Testis (tissue), 3 donors: Measurements from ENCODE around the gene RNF217. TPM values are rescaled to one million over a fixed set of nuclear protein-coding genes. Genes with fewer than 3 reads are reported as not detected.
"Not testable (repeated sequence)": the region's sequence is repeated elsewhere in the genome, so short reads cannot be mapped to it uniquely, and the experiment has no call there.

Experiments used
- DNase-seq: peaks from one replicate; pipeline ENCODE4 v3.0.0-alpha.2; 2019
- H3K27ac ChIP-seq, 2 donors: fragments of 200-600 bp; sonication (generic); one replicate each; pipeline ENCODE4 v1.5.1; 2019
- H3K27me3 ChIP-seq: fragments of 200-600 bp; sonication (generic); one replicate; pipeline ENCODE4 v1.5.1; 2019
- H3K36me3 ChIP-seq: fragments of 200-600 bp; sonication (generic); one replicate; pipeline ENCODE4 v1.5.1; 2017; ENCODE audit warnings: low read depth; ENCODE audit errors: missing control alignments
- H3K4me1 ChIP-seq: fragments of 200-600 bp; sonication (generic); one replicate; pipeline ENCODE4 v1.5.1; 2019
- H3K4me3 ChIP-seq, 2 donors: fragments of 200-600 bp; sonication (generic); one replicate each; pipeline ENCODE4 v1.5.1; 2017 to 2019
- H3K9me3 ChIP-seq: fragments of 200-600 bp; sonication (generic); one replicate; pipeline ENCODE4 v1.5.1; 2017
- POLR2A ChIP-seq: fragments of 450-650 bp; IDR thresholded peaks from one replicate; pipeline ENCODE4 v1.6.1; 2017; ENCODE audit warnings: antibody characterized with exemption, mild to moderate bottlenecking, moderate library complexity
- WGBS, 2 donors: methylation state at CpG; one replicate each; pipeline ENCODE4 v1.1.5; 2018; 5-methylcytosine and 5-hydroxymethylcytosine counted together
- intact Hi-C: fragments of 100-400 bp; cut with DNase I; formaldehyde crosslinking; loops from one replicate; pipeline ENCODE4 v1.15.1; 2023; ENCODE audit warnings: low total_unique reads
- polyA plus RNA-seq: library from polyadenylated mRNA; stranded (reverse); fragments of 350-450 nt; fragmentation: Illumina TruSeq; extraction: RNeasy Lipid Tissue Mini Kit (QIAGEN cat#74804); gene quantifications from one replicate; pipeline ENCODE4 v1.2.3, GENCODE V29; 2014; ENCODE audit warnings: low read depth, low replicate concordance; ENCODE audit not compliant: insufficient read depth
- total RNA-seq, 2 donors: library from RNA; depleted of rRNA; stranded (reverse); fragments of >200 nt; gene quantifications; one replicate each; pipeline ENCODE4 v1.2.3, GENCODE V29; 2016
- TF ChIP-seq, protein P1 (sequence below), 3 experiments: fragments of 450-650 bp in 2 of 3; fragments of 200-600 bp in 1 of 3; sonication (generic) in 1 of 3; IDR thresholded peaks; one replicate each; pipeline ENCODE4 v1.5.1; 2016 to 2019; ENCODE audit warnings: antibody characterized with exemption in 3 of 3, mild to moderate bottlenecking in 2 of 3, moderate library complexity in 1 of 3

Gene RNF217
- total and polyA plus RNA-seq, 3 donors from 2014 or later = 25.1 to 48.0 (median 33.3) TPM

DNA sequence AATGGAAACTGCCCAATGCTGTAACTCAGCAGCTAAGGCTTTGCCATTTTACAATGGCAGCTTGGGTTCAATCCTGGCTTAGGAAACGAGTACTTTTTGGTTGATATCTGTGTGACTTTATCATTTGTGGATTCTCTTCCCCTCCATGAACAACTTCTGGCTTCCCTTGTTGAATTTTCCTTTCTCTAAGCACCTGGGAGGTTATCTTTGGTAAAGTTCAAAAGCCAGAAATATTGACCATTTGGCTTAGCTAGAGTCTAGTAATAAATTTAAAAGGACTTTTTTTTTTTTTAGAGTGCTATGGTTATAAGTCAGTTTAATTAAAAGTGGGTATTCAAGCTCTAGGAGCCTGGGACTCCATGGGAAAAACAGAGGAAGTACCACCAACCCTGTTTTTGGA is 159.7 kb downstream of the RNF217 start:
- intact Hi-C loops = no loop called here

GRCh38 chr6:125123051-125123450 is 160.8 kb downstream of the RNF217 start:
- no peaks in the 10 kb centered on the region for H3K27me3 ChIP-seq
- no peaks in the 10 kb centered on the region for H3K4me1 ChIP-seq
- H3K9me3 ChIP-seq = no peaks in the 10 kb centered on the region
- no peak for DNase-seq
- TF ChIP-seq, protein P1, sequence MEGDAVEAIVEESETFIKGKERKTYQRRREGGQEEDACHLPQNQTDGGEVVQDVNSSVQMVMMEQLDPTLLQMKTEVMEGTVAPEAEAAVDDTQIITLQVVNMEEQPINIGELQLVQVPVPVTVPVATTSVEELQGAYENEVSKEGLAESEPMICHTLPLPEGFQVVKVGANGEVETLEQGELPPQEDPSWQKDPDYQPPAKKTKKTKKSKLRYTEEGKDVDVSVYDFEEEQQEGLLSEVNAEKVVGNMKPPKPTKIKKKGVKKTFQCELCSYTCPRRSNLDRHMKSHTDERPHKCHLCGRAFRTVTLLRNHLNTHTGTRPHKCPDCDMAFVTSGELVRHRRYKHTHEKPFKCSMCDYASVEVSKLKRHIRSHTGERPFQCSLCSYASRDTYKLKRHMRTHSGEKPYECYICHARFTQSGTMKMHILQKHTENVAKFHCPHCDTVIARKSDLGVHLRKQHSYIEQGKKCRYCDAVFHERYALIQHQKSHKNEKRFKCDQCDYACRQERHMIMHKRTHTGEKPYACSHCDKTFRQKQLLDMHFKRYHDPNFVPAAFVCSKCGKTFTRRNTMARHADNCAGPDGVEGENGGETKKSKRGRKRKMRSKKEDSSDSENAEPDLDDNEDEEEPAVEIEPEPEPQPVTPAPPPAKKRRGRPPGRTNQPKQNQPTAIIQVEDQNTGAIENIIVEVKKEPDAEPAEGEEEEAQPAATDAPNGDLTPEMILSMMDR (IDR thresholded peaks at IDR 0.05) = no peak
- H3K4me3 ChIP-seq = no peak overlapping the region
- 75 to 77% methylated on average over 3 of the region's 3 CpGs for WGBS, 2 donors
- H3K36me3 ChIP-seq = no peaks in the 10 kb centered on the region
- no peak overlapping the region for H3K27ac ChIP-seq
- intact Hi-C loops = no loop called here

More for the DNA sequence above, 159.7 kb downstream of the RNF217 start:
- TF ChIP-seq, protein P1 (IDR thresholded peaks at IDR 0.05) = no peak
- no peak for TF ChIP-seq POLR2A
- no peak for DNase-seq
- H3K4me1 ChIP-seq = no peaks in the 10 kb centered on the region
- WGBS, 2 donors = 75 to 89% methylated on average over 1 of the region's 1 CpG
- H3K27me3 ChIP-seq = no peaks in the 10 kb centered on the region
- H3K36me3 ChIP-seq = no peaks in the 10 kb centered on the region
- no peaks in the 10 kb centered on the region for H3K9me3 ChIP-seq
- H3K27ac ChIP-seq = no peak overlapping the region
- H3K4me3 ChIP-seq = no peak overlapping the region

DNA sequence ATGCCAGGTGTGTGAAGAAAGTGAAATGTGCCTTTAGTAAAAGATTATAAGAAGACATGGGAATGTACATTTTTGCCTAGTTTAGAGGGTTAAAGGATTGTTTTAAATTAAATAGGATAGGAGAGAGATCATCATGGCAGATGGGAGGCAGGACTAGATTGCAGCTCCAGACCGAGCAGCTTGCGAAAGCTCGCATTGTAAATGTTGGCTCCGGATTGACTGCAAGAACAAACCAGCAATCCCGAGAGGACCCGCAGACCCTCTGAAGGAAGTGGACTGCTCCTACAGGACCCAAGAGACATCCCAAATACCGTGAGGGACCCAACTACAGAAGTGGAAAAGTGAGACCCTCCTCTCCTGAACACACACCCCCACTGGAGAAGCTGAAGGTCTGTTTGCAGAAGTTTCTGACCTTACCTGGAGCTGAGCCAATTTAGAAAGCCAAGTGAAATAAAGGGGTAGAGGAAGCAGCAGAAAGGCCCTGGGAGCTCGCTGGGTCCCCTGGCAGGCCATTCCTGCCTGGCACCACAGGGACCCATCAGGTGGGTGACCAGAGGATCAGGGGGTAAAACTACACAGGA is 161.3 kb downstream of the RNF217 start:
- H3K4me3 ChIP-seq = no peak overlapping the region
- H3K27ac ChIP-seq = no peak overlapping the region
- H3K9me3 ChIP-seq = no peaks in the 10 kb centered on the region
- intact Hi-C loops = no loop called here
- 72 to 79% methylated on average over 8 of the region's 8 CpGs for WGBS, 2 donors
- H3K36me3 ChIP-seq = no peaks in the 10 kb centered on the region
- no peaks in the 10 kb centered on the region for H3K4me1 ChIP-seq
- H3K27me3 ChIP-seq = no peaks in the 10 kb centered on the region
- DNase-seq = no peak
- TF ChIP-seq, protein P1 (IDR thresholded peaks at IDR 0.05) = no peak
- no peak for TF ChIP-seq POLR2A

- H3K27me3 ChIP-seq = no peaks in the 10 kb centered on the region
- no peaks in the 10 kb centered on the region for H3K4me1 ChIP-seq
- H3K9me3 ChIP-seq = no peaks in the 10 kb centered on the region
- intact Hi-C loops = no loop called here
- no peak for DNase-seq
- 80 to 87% methylated on average over 5 to 6 of the region's 6 CpGs for WGBS, 2 donors
- no peaks in the 10 kb centered on the region for H3K36me3 ChIP-seq
- no peak overlapping the region for H3K27ac ChIP-seq
- H3K4me3 ChIP-seq = no peak overlapping the region
- TF ChIP-seq POLR2A = no peak
- TF ChIP-seq, protein P1 (IDR thresholded peaks at IDR 0.05) = no peak
Observed at GRCh38 chr6:125124049-125124669, 161.9 kb downstream of the RNF217 start.

DNA sequence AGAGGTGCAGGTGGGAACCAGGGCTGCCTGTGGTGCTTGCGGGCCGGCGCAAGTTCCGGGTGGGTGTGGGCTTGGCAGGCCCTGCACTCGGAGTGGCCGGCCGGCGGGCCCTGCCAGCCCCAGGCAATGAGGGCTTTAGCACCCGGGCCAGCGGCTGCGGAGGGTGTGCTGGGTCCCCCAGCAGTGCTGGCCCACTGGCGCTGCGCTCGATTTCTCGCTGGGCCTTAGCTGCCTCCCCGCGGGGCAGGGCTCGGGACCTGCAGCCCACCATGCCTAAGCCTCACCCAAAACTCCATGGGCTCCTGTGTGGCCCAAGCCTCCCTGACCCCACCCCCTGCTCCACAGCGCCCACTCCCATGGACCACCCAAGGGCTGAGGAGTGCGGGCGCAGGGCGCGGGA is 163.6 kb downstream of the RNF217 start:
- H3K36me3 ChIP-seq, H3K27me3 ChIP-seq, H3K4me1 ChIP-seq, H3K27ac ChIP-seq, intact Hi-C loops, DNase-seq, H3K9me3 ChIP-seq: not testable (repeated sequence)
- 92% methylated on average over 17 of the region's 23 CpGs; no CpG with 5 or more reads in 1 of the 2 donors for WGBS, 2 donors
- H3K4me3 ChIP-seq = peak overlapping the region in 1 of 2 donors; percentile 13
